GM19025 (cell line): Measurements from ENCODE around the gene ADNP2.

Experiments used
- ATAC-seq: cut with Tn5 transposase; IDR thresholded peaks from one replicate; pipeline ENCODE4 v1.9.1; 2021; ENCODE audit warnings: mild to moderate bottlenecking, low read depth, moderate library complexity; ENCODE audit not compliant: unreplicated experiment

The ADNP2 gene

GRCh38 chr18:80169607-80170006, 60.5 kb downstream of the ADNP2 start:
- no peak for ATAC-seq

GRCh38 chr18:80170395-80171053, 61.5 kb downstream of the ADNP2 start:
- ATAC-seq: no peak

GRCh38 chr18:80171054-80171872, 62.2 kb downstream of the ADNP2 start:
- ATAC-seq: no peak

- no peak for ATAC-seq
Measured at GRCh38 chr18:80172056-80172455, 63.0 kb downstream of the ADNP2 start.

DNA sequence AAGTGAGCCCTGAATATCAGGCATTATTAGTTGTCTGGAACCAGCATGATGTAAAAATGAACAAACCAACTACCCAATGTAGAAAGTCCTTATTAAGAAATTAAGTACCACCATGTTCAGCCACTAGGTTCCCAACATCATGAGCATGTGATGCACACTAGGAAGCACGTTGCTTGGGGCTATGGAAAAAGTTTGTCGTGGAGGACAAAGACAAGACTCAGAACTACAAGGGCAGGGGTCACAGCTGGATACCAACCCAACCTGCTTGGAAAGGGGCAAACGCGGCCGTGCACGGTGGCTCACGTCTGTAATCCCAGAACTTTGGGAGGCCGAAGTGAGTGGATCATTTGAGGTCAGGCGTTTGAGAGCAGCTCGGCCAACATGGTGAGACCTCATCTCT, 64.0 kb downstream of the ADNP2 start:
- no peak for ATAC-seq

- ATAC-seq: no peak
Measured at GRCh38 chr18:80175451-80176204, 66.6 kb downstream of the ADNP2 start.

GRCh38 chr18:80176334-80177073, 67.4 kb downstream of the ADNP2 start:
- no peak for ATAC-seq

DNA sequence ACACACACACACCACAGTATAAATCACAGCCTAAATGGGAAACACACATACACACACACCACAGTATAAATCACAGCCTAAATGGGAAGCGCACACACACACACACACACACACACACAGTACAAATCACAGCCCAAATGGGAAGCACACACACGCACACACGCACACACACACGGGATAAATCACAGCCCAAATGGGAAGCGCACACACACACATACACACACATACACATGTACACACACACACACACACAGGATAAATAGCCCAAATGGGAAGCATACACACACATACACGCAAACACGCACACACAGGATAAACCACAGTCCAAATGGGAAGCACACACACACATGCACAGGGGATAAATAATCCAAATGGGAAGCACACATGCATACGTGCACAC, 68.1 kb downstream of the ADNP2 start:
- ATAC-seq: no peak

GRCh38 chr18:80178935-80179818, 70.1 kb downstream of the ADNP2 start:
- ATAC-seq: peak; percentile 36

GRCh38 chr18:80179857-80180558, 70.9 kb downstream of the ADNP2 start:
- peak; percentile 63 for ATAC-seq

DNA sequence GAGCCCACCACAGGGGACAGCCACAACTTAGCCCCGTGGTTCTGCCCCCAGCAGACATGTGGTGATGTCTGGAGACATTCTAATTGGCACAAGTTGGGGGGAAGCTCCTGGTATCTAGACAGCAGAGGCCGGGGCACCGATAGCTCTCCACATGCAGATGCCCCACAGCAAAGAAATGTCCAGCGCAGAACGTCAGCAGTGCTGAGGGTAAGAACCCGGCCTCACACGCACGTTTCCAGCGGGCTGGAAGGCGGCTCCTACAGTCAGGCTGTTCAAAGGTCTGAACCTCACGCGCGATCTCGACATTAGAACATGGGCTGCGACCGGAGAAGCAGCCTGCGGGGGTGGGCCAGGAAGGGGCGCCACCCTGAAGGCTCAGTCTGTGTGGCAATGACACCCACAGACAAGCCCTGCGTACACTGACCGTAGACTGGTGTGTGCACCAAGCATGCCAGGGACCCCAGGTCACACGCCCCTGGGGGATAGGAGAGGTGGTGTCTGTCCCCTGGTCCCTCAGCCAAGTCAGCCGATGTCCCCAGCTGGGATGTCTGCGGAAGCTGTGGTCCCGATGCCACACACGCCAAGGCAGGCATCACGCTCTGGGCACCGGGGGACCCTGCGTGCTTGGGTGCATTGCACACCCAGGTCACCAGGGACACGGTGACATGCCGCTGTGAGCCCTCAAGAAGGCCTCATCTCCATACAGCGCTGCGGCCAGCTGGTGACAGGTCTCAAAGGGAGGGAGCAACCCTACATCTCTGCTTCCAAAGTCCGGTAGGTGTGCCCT, 71.9 kb downstream of the ADNP2 start:
- no peak for ATAC-seq

- ATAC-seq: no peak
Measured at GRCh38 chr18:80181642-80182461, 72.8 kb downstream of the ADNP2 start.

- no peak for ATAC-seq
Measured at GRCh38 chr18:80182855-80183254, 73.8 kb downstream of the ADNP2 start.

DNA sequence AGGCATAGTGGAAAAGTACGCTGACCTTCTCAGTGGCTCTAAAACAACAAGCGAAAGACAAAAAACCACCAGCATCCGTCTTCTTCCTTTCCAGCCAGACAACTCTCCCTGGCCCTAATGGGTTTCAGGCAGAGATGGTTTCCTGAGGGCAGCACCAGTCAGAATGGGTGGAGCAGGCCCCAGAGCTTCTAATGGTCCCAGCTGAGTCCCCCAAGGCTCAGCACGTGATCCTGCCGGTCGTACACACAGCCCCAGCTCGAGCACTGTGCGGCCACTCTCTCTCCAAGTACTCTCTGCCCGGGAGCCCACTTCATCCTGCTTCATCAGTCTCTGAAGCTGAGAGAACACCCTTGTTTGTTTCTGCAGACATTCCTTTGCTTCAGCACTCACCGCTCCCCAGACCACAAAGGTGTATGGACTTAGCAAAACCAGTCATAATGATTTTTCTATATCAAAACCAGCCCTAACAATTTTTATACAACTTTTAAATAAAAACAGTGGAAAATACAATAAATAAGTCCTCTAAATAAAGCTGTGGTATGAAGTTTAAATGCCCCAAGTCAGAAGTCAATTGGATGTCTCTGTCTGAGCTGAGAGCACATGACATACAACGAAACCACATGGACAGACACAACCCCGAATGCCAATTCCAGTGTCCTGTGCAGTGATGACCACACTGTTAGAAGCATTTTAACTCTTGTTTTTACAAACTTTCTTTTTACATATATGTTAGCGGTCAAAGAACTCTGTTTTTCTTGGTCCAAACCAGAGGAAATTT, 74.4 kb downstream of the ADNP2 start:
- no peak for ATAC-seq

- ATAC-seq: no peak
Measured at GRCh38 chr18:80184243-80184772, 75.2 kb downstream of the ADNP2 start.

DNA sequence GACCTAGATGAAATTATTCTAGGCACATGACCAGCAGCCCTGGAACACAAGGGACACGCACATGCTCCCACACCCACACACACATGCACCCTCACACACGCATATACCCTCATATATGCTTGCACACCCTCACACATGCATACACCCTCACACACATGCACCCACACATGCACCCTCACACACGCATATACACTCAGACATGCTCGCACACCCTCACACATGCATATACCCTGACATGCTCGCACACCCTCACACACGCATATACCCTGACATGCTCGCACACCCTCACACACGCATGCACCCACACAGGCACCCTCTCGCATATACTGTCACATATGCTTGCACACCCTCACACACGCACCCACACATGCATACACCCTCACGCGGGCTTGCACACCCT, 76.5 kb downstream of the ADNP2 start:
- ATAC-seq: no peak
